AG09309 (cell line): ENCODE data around the gene EDEM2.
"Not testable (repeated sequence)": the region's sequence is repeated elsewhere in the genome, so short reads cannot be mapped to it uniquely, and the experiment has no call there.

Experiments
- DNase-seq: peaks from one replicate; pipeline ENCODE4 v3.0.0-alpha.2; 2010; ENCODE audit warnings: low read depth
- H3K4me3 ChIP-seq: 2 replicates; pipeline ENCODE4 v1.5.1; 2011; ENCODE audit warnings: mild to moderate bottlenecking, low read depth, low read length, moderate library complexity; ENCODE audit not compliant: control insufficient read depth
- CTCF ChIP-seq: IDR thresholded peaks from 2 replicates; pipeline ENCODE4 v1.5.1; 2011; ENCODE audit warnings: mild to moderate bottlenecking, low read depth, low read length, inconsistent platforms; ENCODE audit not compliant: insufficient read depth, control insufficient read depth; ENCODE audit errors: missing control alignments

The EDEM2 gene

GRCh38 chr20:35174458-35175216 lies 27.5 kb upstream of the EDEM2 start:
- H3K4me3 ChIP-seq, result no peak overlapping the region
- TF ChIP-seq CTCF, result no peak
- no peak for DNase-seq

GRCh38 chr20:35173576-35174192 lies 26.5 kb upstream of the EDEM2 start:
- no peak for TF ChIP-seq CTCF
- H3K4me3 ChIP-seq, result no peak overlapping the region
- no peak for DNase-seq

GRCh38 chr20:35172434-35172806 lies 25.3 kb upstream of the EDEM2 start:
- H3K4me3 ChIP-seq, result peak overlapping the region; percentile 43
- no peak for TF ChIP-seq CTCF
- DNase-seq, result no peak

GRCh38 chr20:35171753-35172433 lies 24.8 kb upstream of the EDEM2 start, which contains the start of gene PROCR:
Gene PROCR (plus strand): TSS chr20:35172072. CDS start chr20:35172155, 83 bp downstream.
- peak within 1 kb of the TSS; percentile 43 for H3K4me3 ChIP-seq
- DNase-seq, result peak; percentile 57
- no peak for TF ChIP-seq CTCF

- no peak for DNase-seq
- peak overlapping the region; percentile 43 for H3K4me3 ChIP-seq
- TF ChIP-seq CTCF, result no peak
These were observed 24.3 kb upstream of the EDEM2 start for GRCh38 chr20:35171438-35171752.

GRCh38 chr20:35168701-35169409 lies 21.7 kb upstream of the EDEM2 start:
- DNase-seq, H3K4me3 ChIP-seq: not testable (repeated sequence)

DNA sequence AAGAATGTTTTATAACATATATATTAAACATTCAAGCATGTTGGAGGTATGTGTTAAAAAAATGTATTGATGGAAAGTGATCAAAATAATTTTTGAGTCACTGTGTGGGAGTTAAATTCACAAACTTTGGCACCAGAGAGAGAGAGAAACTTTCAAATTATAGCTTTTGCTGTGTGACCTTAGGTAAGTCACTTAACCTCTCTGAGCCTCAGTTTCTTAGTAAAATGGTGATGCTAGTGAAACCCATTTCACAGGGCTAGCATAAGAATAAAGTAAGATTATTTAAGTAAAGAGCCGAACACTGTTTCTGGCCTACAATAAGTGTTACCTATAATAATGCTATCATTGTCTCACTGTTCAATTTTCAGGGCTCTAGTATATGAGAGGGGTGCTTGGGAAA lies 20.7 kb upstream of the EDEM2 start:
- H3K4me3 ChIP-seq, result no peak overlapping the region
- TF ChIP-seq CTCF, result no peak
- DNase-seq, result no peak
